NB4 (cell line): ENCODE results near the gene PRR15.

ENCODE experiments used
- MYC ChIP-seq: IDR thresholded peaks from 2 replicates; pipeline ENCODE4 v1.6.1; 2011; ENCODE audit warnings: low read depth, low read length
- POLR2A ChIP-seq: IDR thresholded peaks from 2 replicates; pipeline ENCODE4 v1.6.1; 2011; ENCODE audit warnings: mild to moderate bottlenecking; ENCODE audit not compliant: insufficient read length; ENCODE audit errors: extremely low read depth
- TF ChIP-seq, protein P1 (sequence below): IDR thresholded peaks from one replicate; pipeline ENCODE4 v1.5.1; 2012; ENCODE audit warnings: low read depth, low read length
- TF ChIP-seq, protein P2 (sequence below): IDR thresholded peaks from 2 replicates; pipeline ENCODE4 v1.6.1; 2011; ENCODE audit warnings: low read depth, low read length

DNA sequence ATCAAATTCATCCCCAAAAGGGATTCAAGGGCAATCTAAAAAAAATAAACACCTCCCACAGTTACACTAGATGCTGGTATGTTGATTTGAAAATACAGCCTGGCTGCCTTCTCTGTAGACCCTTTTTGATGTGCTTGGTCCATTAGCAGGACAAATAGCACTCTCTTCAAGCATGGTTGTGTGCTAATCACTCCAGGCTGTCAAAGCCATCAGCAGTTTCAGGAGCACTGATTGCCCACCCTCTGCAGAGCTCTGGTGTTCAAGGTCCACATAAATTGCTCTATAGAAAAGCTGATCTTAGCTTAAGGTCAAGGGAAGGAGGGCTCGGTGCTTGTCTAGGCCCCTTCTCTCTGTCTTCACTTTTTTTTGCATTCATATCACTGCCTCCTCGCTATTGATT lies 35.4 kb downstream of the PRR15 start:
- TF ChIP-seq, protein P1, sequence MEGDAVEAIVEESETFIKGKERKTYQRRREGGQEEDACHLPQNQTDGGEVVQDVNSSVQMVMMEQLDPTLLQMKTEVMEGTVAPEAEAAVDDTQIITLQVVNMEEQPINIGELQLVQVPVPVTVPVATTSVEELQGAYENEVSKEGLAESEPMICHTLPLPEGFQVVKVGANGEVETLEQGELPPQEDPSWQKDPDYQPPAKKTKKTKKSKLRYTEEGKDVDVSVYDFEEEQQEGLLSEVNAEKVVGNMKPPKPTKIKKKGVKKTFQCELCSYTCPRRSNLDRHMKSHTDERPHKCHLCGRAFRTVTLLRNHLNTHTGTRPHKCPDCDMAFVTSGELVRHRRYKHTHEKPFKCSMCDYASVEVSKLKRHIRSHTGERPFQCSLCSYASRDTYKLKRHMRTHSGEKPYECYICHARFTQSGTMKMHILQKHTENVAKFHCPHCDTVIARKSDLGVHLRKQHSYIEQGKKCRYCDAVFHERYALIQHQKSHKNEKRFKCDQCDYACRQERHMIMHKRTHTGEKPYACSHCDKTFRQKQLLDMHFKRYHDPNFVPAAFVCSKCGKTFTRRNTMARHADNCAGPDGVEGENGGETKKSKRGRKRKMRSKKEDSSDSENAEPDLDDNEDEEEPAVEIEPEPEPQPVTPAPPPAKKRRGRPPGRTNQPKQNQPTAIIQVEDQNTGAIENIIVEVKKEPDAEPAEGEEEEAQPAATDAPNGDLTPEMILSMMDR, result no peak
- TF ChIP-seq POLR2A (no peak), MYC (no peak)
- TF ChIP-seq, protein P2, sequence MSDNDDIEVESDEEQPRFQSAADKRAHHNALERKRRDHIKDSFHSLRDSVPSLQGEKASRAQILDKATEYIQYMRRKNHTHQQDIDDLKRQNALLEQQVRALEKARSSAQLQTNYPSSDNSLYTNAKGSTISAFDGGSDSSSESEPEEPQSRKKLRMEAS, result no peak
